22Rv1 (cell line): ENCODE data around the gene ST3GAL5.

ENCODE experiments used
- CTCF ChIP-seq: fragments of 450-650 bp; IDR thresholded peaks from 2 replicates; pipeline ENCODE4 v1.5.1; 2017; ENCODE audit warnings: mild to moderate bottlenecking
- ZFX ChIP-seq: fragments of 450-650 bp; IDR thresholded peaks from 2 replicates; pipeline ENCODE4 v1.6.1; 2017; ENCODE audit warnings: antibody characterized with exemption, borderline replicate concordance

GRCh38 chr2:85854897-85855296 lies 33.9 kb downstream of the ST3GAL5 start:
- TF ChIP-seq CTCF = no peak
- no peak for TF ChIP-seq ZFX
